Measurements from ENCODE around the gene KPNA2.

DNA sequence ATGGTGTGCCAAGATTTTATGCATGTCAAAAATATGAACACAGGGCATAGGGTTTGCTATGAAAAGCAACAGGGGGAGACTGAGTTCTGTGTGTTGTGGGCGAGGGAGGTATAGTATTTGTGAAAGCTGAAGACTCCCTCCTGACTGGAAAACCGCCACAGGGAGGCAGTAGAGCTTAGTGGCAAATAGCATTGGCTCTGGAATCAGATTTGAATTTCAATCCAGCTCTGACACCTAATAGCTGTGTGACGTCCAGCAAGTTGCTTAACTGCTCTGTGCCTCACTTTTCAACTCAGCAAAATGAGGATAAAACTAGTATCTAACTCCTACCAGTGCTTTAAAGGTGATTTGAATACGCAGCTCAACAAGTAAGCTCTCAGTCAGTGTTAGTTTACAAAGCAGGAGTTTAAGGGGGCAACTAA, 22.0 kb downstream of the KPNA2 start:
- TF ChIP-seq CTCF (conservative IDR thresholded peaks at IDR 0.05; ENCODE audit: low read length) (peak; percentile 72), EZH2phosphoT487 (IDR thresholded peaks at IDR 0.05; ENCODE audit: borderline replicate concordance) (no peak)

All from Loucy (cell line).